Astrocyte (in vitro differentiated cells and primary cell): Measurements from ENCODE around the gene HAND1.

ENCODE experiments used
- CTCF ChIP-seq: IDR thresholded peaks from 2 replicates; pipeline ENCODE4 v1.5.1; 2011; ENCODE audit warnings: low read depth, mild to moderate bottlenecking, inconsistent platforms, low read length, moderate library complexity; ENCODE audit not compliant: insufficient read depth
- EZH2 ChIP-seq: IDR thresholded peaks from 2 replicates; pipeline ENCODE4 v1.6.1; 2012; ENCODE audit warnings: mild to moderate bottlenecking, low read length, inconsistent platforms; ENCODE audit not compliant: insufficient read depth

GRCh38 chr5:154437281-154437965, 40.6 kb downstream of the HAND1 start:
- TF ChIP-seq CTCF: no peak
- TF ChIP-seq EZH2: no peak
